GM12864 (cell line): Measurements from ENCODE around the gene NFKBIB.

Experiments used
- DNase-seq: peaks from one replicate; pipeline ENCODE4 v3.0.0-alpha.2; 2011; ENCODE audit warnings: low read depth
- H3K4me3 ChIP-seq: 2 replicates; pipeline ENCODE4 v1.5.1; 2011; ENCODE audit warnings: mild to moderate bottlenecking, low read depth, low read length, control low read depth
- CTCF ChIP-seq: IDR thresholded peaks from 2 replicates; pipeline ENCODE4 v1.5.1; 2011; ENCODE audit warnings: low read depth, mild to moderate bottlenecking, moderate library complexity, low read length, control low read depth, inconsistent platforms; ENCODE audit errors: missing control alignments

The NFKBIB gene

GRCh38 chr19:38900202-38900629 lies 447 bp downstream of the NFKBIB start:
- H3K4me3 ChIP-seq = peak overlapping the region; percentile 70
- DNase-seq = no peak
- no peak for TF ChIP-seq CTCF

GRCh38 chr19:38900743-38901190 lies 998 bp downstream of the NFKBIB start:
- DNase-seq = no peak
- no peak for TF ChIP-seq CTCF
- H3K4me3 ChIP-seq = peak overlapping the region; percentile 70

- no peak overlapping the region for H3K4me3 ChIP-seq
- TF ChIP-seq CTCF = no peak
- DNase-seq = no peak
These were observed 1.9 kb downstream of the NFKBIB start for GRCh38 chr19:38901683-38902082.

GRCh38 chr19:38904581-38905539 lies 5.1 kb downstream of the NFKBIB start:
- no peak for DNase-seq
- H3K4me3 ChIP-seq = no peak overlapping the region
- TF ChIP-seq CTCF = no peak

GRCh38 chr19:38905620-38906019 lies 5.9 kb downstream of the NFKBIB start:
- no peak overlapping the region for H3K4me3 ChIP-seq
- no peak for DNase-seq
- TF ChIP-seq CTCF = no peak

GRCh38 chr19:38907227-38907626 lies 7.5 kb downstream of the NFKBIB start:
- DNase-seq = no peak
- H3K4me3 ChIP-seq = no peak overlapping the region
- no peak for TF ChIP-seq CTCF

- TF ChIP-seq CTCF = no peak
- no peak overlapping the region for H3K4me3 ChIP-seq
- DNase-seq = no peak
These were observed 7.9 kb downstream of the NFKBIB start for GRCh38 chr19:38907670-38908069.
